Neural cell (in vitro differentiated cells): ENCODE results near the gene RETREG1. TPM values are rescaled to one million over a fixed set of nuclear protein-coding genes. Genes with fewer than 3 reads are reported as not detected.

Experiments used
- H2AFZ ChIP-seq: fragments of 200-600, 300-800 bp; sonication (generic), shearing (Covaris generic); 2 replicates; pipeline ENCODE4 v1.6.0; 2014; ENCODE audit warnings: low read depth, mild to moderate bottlenecking, antibody characterized with exemption, low read length, moderate library complexity
- H3F3A ChIP-seq: fragments of 200-600 bp; shearing (Covaris generic); 2 replicates; pipeline ENCODE4 v1.6.1; 2016; ENCODE audit warnings: mild to moderate bottlenecking, moderate library complexity, mixed read lengths, antibody characterized with exemption, low read length; ENCODE audit not compliant: insufficient read depth, poor library complexity, severe bottlenecking
- H3K27ac ChIP-seq: fragments of 200-600, 300-800 bp; sonication (generic), shearing (Covaris generic); 2 replicates; pipeline ENCODE4 v1.5.1; 2014; ENCODE audit warnings: mild to moderate bottlenecking, low read length, moderate library complexity
- H3K27me3 ChIP-seq: fragments of 300-800, 200-600 bp; sonication (generic), shearing (Covaris generic); 2 replicates; pipeline ENCODE4 v1.6.0; 2014; ENCODE audit warnings: mild to moderate bottlenecking, low read depth, low read length, moderate library complexity; ENCODE audit not compliant: insufficient read depth
- H3K36me3 ChIP-seq: fragments of 300-800, 200-600 bp; sonication (generic), shearing (Covaris generic); 2 replicates; pipeline ENCODE4 v1.5.1; 2014; ENCODE audit warnings: mild to moderate bottlenecking, antibody characterized with exemption, low read length, moderate library complexity; ENCODE audit not compliant: insufficient read depth
- H3K4me2 ChIP-seq: fragments of 300-800, 200-600 bp; sonication (generic), shearing (Covaris generic); 2 replicates; pipeline ENCODE4 v1.6.0; 2014; ENCODE audit warnings: mild to moderate bottlenecking, low read length
- H3K4me3 ChIP-seq: fragments of 300-800, 200-600 bp; sonication (generic), shearing (Covaris generic); 2 replicates; pipeline ENCODE4 v1.5.1; 2014; ENCODE audit warnings: mild to moderate bottlenecking, low read length, moderate library complexity
- H3K79me2 ChIP-seq: fragments of 200-600 bp; shearing (Covaris generic); replicated peaks from 2 replicates; pipeline ENCODE4 v1.6.0; 2014; ENCODE audit warnings: mild to moderate bottlenecking, low read length, moderate library complexity; ENCODE audit not compliant: insufficient read depth
- H3K9ac ChIP-seq: fragments of 300-800, 200-600 bp; sonication (generic), shearing (Covaris generic); 2 replicates; pipeline ENCODE4 v1.6.1; 2016; ENCODE audit warnings: mild to moderate bottlenecking, low read length, mixed read lengths
- H3K9me2 ChIP-seq: fragments of 200-600 bp; shearing (Covaris generic); 2 replicates; pipeline ENCODE4 v1.6.1; 2016; ENCODE audit warnings: mild to moderate bottlenecking, low read length, mixed read lengths; ENCODE audit not compliant: insufficient read depth
- H3K9me3 ChIP-seq: fragments of 200-600, 300-800 bp; sonication (generic), shearing (Covaris generic); 2 replicates; pipeline ENCODE4 v1.6.1; 2016; ENCODE audit warnings: mild to moderate bottlenecking, mixed run types, low read length, moderate library complexity, mixed read lengths
- H4K20me1 ChIP-seq: fragments of 200-600 bp; shearing (Covaris generic); 2 replicates; pipeline ENCODE4 v1.6.1; 2016; ENCODE audit warnings: mild to moderate bottlenecking, mixed run types; ENCODE audit not compliant: insufficient read depth
- EP300 ChIP-seq: fragments of 450-650 bp; conservative IDR thresholded peaks from 2 replicates; pipeline ENCODE4 v1.6.1; 2014; ENCODE audit warnings: antibody characterized with exemption, mild to moderate bottlenecking, moderate library complexity; ENCODE audit not compliant: poor library complexity, severe bottlenecking
- EZH2 ChIP-seq: fragments of 200-600, 300-800 bp; shearing (Covaris generic), sonication (generic); IDR thresholded peaks from 2 replicates; pipeline ENCODE4 v1.6.1; 2014; ENCODE audit warnings: antibody characterized with exemption, low read length, borderline replicate concordance, mild to moderate bottlenecking; ENCODE audit not compliant: insufficient read depth, poor library complexity, severe bottlenecking
- MXI1 ChIP-seq: fragments of 450-650 bp; conservative IDR thresholded peaks from 2 replicates; pipeline ENCODE4 v1.6.1; 2014; ENCODE audit warnings: antibody characterized with exemption, mild to moderate bottlenecking; ENCODE audit not compliant: poor library complexity, severe bottlenecking
- POLR2AphosphoS5 ChIP-seq: IDR thresholded peaks from 2 replicates; pipeline ENCODE4 v1.6.1; 2012
- RAD21 ChIP-seq: fragments of 450-650 bp; conservative IDR thresholded peaks from 2 replicates; pipeline ENCODE4 v1.6.1; 2014; ENCODE audit warnings: antibody characterized with exemption, mild to moderate bottlenecking, moderate library complexity
- SMC3 ChIP-seq: fragments of 450-650 bp; conservative IDR thresholded peaks from 2 replicates; pipeline ENCODE4 v1.6.1; 2014; ENCODE audit warnings: antibody characterized with exemption, mild to moderate bottlenecking, moderate library complexity; ENCODE audit not compliant: poor library complexity
- TAF1 ChIP-seq: IDR thresholded peaks from 2 replicates; pipeline ENCODE4 v1.6.1; 2012; ENCODE audit warnings: low read depth
- polyA plus RNA-seq: library from polyadenylated mRNA; depleted of rRNA; stranded (reverse); fragments of >200 nt; gene quantifications from 2 replicates; pipeline ENCODE4 v1.2.3, GENCODE V29; 2014
- TF ChIP-seq, protein P1 (sequence below): fragments of 450-650 bp; IDR thresholded peaks from 2 replicates; pipeline ENCODE4 v1.5.1; 2014; ENCODE audit warnings: antibody characterized with exemption, mild to moderate bottlenecking, moderate library complexity; ENCODE audit not compliant: poor library complexity, severe bottlenecking
- TF ChIP-seq, protein P2 (sequence below): IDR thresholded peaks from 2 replicates; pipeline ENCODE4 v1.6.1; 2012; ENCODE audit warnings: borderline replicate concordance

The RETREG1 gene
- polyA plus RNA-seq, 1 donor from 2014 or later: 25.4 TPM

DNA sequence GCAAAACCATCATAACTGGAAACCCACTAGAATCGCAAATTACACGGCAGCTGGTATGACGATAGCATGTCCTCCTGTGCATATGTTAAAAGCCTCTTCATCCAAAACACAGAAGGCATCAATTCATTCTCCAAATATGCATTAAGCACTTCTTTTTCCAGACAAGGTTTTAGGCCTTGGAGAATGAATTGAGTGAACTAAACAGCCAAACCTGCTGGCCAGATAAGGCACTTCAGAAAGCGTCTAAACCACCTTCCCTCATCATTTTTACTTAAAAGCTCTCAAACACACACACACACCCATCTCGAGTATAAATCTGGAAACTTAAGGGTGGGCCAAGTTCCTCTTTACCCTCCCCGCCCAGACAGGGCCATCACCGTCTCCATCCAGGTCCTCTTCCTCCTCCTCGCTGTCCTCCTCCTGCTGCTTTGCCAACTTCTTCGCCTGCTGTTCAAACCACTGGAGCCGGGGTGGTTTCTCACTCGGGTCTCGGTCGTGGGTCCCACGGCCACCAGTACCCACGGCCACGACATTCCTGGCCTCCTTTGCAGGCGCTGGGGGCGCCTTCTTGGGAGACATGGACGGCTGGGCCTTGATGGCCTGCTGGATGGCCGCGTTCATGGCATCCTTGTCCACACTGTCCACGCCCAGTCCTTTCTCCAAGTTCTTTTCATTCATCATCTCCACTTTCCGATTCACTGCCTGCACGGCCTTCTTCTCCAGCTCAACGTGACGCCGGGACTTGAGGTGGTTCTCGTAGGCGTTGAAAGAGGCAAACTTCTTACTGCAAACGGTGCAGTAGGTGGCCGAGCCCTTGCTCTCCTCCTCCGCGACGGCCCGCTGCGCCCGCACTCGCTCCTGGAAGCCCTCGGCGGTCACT, 151.9 kb downstream of the RETREG1 start:
- peak overlapping the region; percentile 85 for H3K4me3 ChIP-seq
- no peaks in the 10 kb centered on the region for H3K27me3 ChIP-seq
- H3K27ac ChIP-seq: peak overlapping the region; percentile 93
- TF ChIP-seq TAF1: no peak
- peaks cover 41% of the 10 kb centered on the region for H3K79me2 ChIP-seq
- H4K20me1 ChIP-seq: no peaks in the 10 kb centered on the region
- peak overlapping the region; percentile 84 for H2AFZ ChIP-seq
- peak overlapping the region; percentile 95 for H3K9ac ChIP-seq
- no peaks in the 10 kb centered on the region for H3K9me2 ChIP-seq
- H3K9me3 ChIP-seq: no peaks in the 10 kb centered on the region
- peak overlapping the region; percentile 64 for H3K4me2 ChIP-seq
- H3F3A ChIP-seq: no peaks in the 10 kb centered on the region
- peaks cover 6% of the 10 kb centered on the region for H3K36me3 ChIP-seq

DNA sequence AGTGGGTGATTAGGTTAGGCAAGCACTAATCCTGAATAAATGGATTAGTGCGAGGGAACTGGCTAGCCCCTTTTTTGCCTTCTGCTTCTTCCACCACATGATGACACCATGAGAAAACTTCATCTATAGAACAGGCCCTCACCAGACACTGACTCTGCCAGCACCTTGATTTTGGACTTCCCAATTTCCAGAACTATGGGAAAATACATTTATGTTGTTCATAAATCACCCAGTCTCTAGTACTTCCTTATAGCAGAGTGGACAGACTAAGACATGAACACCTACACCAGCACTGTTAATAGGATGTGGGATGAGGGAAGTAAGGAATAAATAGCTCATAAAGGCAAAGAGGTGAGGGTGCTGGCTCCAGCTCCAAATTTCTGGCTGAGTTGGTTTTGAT, 152.6 kb downstream of the RETREG1 start:
- TF ChIP-seq EP300: no peak
- TF ChIP-seq RAD21: no peak
- TF ChIP-seq, protein P1, sequence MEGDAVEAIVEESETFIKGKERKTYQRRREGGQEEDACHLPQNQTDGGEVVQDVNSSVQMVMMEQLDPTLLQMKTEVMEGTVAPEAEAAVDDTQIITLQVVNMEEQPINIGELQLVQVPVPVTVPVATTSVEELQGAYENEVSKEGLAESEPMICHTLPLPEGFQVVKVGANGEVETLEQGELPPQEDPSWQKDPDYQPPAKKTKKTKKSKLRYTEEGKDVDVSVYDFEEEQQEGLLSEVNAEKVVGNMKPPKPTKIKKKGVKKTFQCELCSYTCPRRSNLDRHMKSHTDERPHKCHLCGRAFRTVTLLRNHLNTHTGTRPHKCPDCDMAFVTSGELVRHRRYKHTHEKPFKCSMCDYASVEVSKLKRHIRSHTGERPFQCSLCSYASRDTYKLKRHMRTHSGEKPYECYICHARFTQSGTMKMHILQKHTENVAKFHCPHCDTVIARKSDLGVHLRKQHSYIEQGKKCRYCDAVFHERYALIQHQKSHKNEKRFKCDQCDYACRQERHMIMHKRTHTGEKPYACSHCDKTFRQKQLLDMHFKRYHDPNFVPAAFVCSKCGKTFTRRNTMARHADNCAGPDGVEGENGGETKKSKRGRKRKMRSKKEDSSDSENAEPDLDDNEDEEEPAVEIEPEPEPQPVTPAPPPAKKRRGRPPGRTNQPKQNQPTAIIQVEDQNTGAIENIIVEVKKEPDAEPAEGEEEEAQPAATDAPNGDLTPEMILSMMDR: no peak
- no peak for TF ChIP-seq EZH2
- no peak for TF ChIP-seq MXI1
- no peak for TF ChIP-seq POLR2AphosphoS5
- no peak for TF ChIP-seq SMC3
- TF ChIP-seq TAF1: no peak
- TF ChIP-seq, protein P2, sequence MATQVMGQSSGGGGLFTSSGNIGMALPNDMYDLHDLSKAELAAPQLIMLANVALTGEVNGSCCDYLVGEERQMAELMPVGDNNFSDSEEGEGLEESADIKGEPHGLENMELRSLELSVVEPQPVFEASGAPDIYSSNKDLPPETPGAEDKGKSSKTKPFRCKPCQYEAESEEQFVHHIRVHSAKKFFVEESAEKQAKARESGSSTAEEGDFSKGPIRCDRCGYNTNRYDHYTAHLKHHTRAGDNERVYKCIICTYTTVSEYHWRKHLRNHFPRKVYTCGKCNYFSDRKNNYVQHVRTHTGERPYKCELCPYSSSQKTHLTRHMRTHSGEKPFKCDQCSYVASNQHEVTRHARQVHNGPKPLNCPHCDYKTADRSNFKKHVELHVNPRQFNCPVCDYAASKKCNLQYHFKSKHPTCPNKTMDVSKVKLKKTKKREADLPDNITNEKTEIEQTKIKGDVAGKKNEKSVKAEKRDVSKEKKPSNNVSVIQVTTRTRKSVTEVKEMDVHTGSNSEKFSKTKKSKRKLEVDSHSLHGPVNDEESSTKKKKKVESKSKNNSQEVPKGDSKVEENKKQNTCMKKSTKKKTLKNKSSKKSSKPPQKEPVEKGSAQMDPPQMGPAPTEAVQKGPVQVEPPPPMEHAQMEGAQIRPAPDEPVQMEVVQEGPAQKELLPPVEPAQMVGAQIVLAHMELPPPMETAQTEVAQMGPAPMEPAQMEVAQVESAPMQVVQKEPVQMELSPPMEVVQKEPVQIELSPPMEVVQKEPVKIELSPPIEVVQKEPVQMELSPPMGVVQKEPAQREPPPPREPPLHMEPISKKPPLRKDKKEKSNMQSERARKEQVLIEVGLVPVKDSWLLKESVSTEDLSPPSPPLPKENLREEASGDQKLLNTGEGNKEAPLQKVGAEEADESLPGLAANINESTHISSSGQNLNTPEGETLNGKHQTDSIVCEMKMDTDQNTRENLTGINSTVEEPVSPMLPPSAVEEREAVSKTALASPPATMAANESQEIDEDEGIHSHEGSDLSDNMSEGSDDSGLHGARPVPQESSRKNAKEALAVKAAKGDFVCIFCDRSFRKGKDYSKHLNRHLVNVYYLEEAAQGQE: no peak
- no peaks in the 10 kb centered on the region for H3F3A ChIP-seq
- peak overlapping the region; percentile 64 for H3K4me2 ChIP-seq
- H2AFZ ChIP-seq: no peak overlapping the region
- peaks cover 6% of the 10 kb centered on the region for H3K36me3 ChIP-seq
- H3K79me2 ChIP-seq: peaks cover 37% of the 10 kb centered on the region
- H3K9me2 ChIP-seq: no peaks in the 10 kb centered on the region
- H3K27me3 ChIP-seq: no peaks in the 10 kb centered on the region
- no peaks in the 10 kb centered on the region for H4K20me1 ChIP-seq
- H3K27ac ChIP-seq: no peak overlapping the region
- H3K9ac ChIP-seq: peak overlapping the region; percentile 95
- H3K9me3 ChIP-seq: no peaks in the 10 kb centered on the region
- peak overlapping the region; percentile 85 for H3K4me3 ChIP-seq
